ENCODE data around the gene LDB1.

LDB1 gene

GRCh38 chr10:102140913-102141540 is 20.9 kb upstream of the LDB1 start:
- TF ChIP-seq FOXM1 (IDR thresholded peaks at IDR 0.05; ENCODE audit: borderline replicate concordance, low read depth) (no peak), ZBTB7A (IDR thresholded peaks at IDR 0.05; ENCODE audit: low read depth) (no peak), EGR1 (IDR thresholded peaks at IDR 0.05) (no peak), RAD21 (IDR thresholded peaks at IDR 0.05; ENCODE audit: low read depth) (no peak), EP300 (IDR thresholded peaks at IDR 0.05; ENCODE audit: borderline replicate concordance) (no peak), TCF12 (IDR thresholded peaks at IDR 0.05; ENCODE audit: low read depth) (no peak), CEBPB (IDR thresholded peaks at IDR 0.05) (no peak), CREB1 (IDR thresholded peaks at IDR 0.05; ENCODE audit: low read depth) (no peak)
- TF ChIP-seq, protein P1, sequence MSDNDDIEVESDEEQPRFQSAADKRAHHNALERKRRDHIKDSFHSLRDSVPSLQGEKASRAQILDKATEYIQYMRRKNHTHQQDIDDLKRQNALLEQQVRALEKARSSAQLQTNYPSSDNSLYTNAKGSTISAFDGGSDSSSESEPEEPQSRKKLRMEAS (IDR thresholded peaks at IDR 0.05): no peak
- TF ChIP-seq, protein P2, sequence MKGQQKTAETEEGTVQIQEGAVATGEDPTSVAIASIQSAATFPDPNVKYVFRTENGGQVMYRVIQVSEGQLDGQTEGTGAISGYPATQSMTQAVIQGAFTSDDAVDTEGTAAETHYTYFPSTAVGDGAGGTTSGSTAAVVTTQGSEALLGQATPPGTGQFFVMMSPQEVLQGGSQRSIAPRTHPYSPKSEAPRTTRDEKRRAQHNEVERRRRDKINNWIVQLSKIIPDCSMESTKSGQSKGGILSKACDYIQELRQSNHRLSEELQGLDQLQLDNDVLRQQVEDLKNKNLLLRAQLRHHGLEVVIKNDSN (IDR thresholded peaks at IDR 0.05): no peak

DNA sequence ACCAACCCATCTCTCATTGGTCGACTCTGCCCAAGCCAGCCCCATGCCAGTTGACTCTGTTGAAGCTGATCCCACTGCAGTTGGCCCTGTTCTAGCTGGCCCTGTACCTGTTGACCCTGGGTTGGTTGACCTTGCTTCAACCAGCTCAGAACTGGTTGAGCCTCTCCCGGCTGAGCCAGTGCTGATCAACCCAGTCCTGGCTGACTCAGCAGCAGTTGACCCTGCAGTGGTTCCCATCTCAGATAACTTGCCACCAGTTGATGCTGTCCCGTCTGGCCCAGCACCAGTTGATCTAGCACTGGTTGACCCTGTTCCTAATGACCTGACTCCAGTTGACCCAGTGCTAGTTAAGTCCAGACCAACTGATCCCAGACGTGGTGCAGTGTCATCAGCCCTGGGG is 20.1 kb upstream of the LDB1 start:
- no peak for TF ChIP-seq EP300 (IDR thresholded peaks at IDR 0.05; ENCODE audit: borderline replicate concordance)
- TF ChIP-seq, protein P3, sequence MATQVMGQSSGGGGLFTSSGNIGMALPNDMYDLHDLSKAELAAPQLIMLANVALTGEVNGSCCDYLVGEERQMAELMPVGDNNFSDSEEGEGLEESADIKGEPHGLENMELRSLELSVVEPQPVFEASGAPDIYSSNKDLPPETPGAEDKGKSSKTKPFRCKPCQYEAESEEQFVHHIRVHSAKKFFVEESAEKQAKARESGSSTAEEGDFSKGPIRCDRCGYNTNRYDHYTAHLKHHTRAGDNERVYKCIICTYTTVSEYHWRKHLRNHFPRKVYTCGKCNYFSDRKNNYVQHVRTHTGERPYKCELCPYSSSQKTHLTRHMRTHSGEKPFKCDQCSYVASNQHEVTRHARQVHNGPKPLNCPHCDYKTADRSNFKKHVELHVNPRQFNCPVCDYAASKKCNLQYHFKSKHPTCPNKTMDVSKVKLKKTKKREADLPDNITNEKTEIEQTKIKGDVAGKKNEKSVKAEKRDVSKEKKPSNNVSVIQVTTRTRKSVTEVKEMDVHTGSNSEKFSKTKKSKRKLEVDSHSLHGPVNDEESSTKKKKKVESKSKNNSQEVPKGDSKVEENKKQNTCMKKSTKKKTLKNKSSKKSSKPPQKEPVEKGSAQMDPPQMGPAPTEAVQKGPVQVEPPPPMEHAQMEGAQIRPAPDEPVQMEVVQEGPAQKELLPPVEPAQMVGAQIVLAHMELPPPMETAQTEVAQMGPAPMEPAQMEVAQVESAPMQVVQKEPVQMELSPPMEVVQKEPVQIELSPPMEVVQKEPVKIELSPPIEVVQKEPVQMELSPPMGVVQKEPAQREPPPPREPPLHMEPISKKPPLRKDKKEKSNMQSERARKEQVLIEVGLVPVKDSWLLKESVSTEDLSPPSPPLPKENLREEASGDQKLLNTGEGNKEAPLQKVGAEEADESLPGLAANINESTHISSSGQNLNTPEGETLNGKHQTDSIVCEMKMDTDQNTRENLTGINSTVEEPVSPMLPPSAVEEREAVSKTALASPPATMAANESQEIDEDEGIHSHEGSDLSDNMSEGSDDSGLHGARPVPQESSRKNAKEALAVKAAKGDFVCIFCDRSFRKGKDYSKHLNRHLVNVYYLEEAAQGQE (IDR thresholded peaks at IDR 0.05; ENCODE audit: low read depth): no peak
- no peak for TF ChIP-seq EGR1 (IDR thresholded peaks at IDR 0.05)
- TF ChIP-seq NFIC (IDR thresholded peaks at IDR 0.05): no peak
- TF ChIP-seq CEBPB (IDR thresholded peaks at IDR 0.05): no peak
- TF ChIP-seq YY1 (IDR thresholded peaks at IDR 0.05; ENCODE audit: low read depth): no peak
- no peak for TF ChIP-seq RAD21 (IDR thresholded peaks at IDR 0.05; ENCODE audit: low read depth)
- TF ChIP-seq, protein P2 (IDR thresholded peaks at IDR 0.05): no peak
- TF ChIP-seq TEAD4 (IDR thresholded peaks at IDR 0.05): no peak
- no peak for TF ChIP-seq ZBTB7A (IDR thresholded peaks at IDR 0.05; ENCODE audit: low read depth)
- TF ChIP-seq, protein P1 (IDR thresholded peaks at IDR 0.05): no peak
- TF ChIP-seq TCF12 (IDR thresholded peaks at IDR 0.05; ENCODE audit: low read depth): no peak
- no peak for TF ChIP-seq TAF1 (IDR thresholded peaks at IDR 0.05; ENCODE audit: low read depth)
- TF ChIP-seq FOXM1 (IDR thresholded peaks at IDR 0.05; ENCODE audit: borderline replicate concordance, low read depth): no peak
- no peak for TF ChIP-seq CREB1 (IDR thresholded peaks at IDR 0.05; ENCODE audit: low read depth)

GRCh38 chr10:102139281-102140110 is 19.3 kb upstream of the LDB1 start:
- no peak for TF ChIP-seq TCF12 (IDR thresholded peaks at IDR 0.05; ENCODE audit: low read depth)
- no peak for TF ChIP-seq RAD21 (IDR thresholded peaks at IDR 0.05; ENCODE audit: low read depth)
- no peak for TF ChIP-seq ZBTB7A (IDR thresholded peaks at IDR 0.05; ENCODE audit: low read depth)
- TF ChIP-seq, protein P2 (IDR thresholded peaks at IDR 0.05): no peak
- no peak for TF ChIP-seq YY1 (IDR thresholded peaks at IDR 0.05; ENCODE audit: low read depth)
- no peak for TF ChIP-seq CREB1 (IDR thresholded peaks at IDR 0.05; ENCODE audit: low read depth)

GRCh38 chr10:102135956-102136526 is 15.9 kb upstream of the LDB1 start:
- TF ChIP-seq TCF12 (IDR thresholded peaks at IDR 0.05; ENCODE audit: low read depth) (no peak), RAD21 (IDR thresholded peaks at IDR 0.05; ENCODE audit: low read depth) (no peak), FOXM1 (IDR thresholded peaks at IDR 0.05; ENCODE audit: borderline replicate concordance, low read depth) (no peak), TEAD4 (IDR thresholded peaks at IDR 0.05) (no peak), EP300 (IDR thresholded peaks at IDR 0.05; ENCODE audit: borderline replicate concordance) (no peak), TAF1 (IDR thresholded peaks at IDR 0.05; ENCODE audit: low read depth) (no peak), EGR1 (IDR thresholded peaks at IDR 0.05) (no peak), CEBPB (IDR thresholded peaks at IDR 0.05) (no peak), YY1 (IDR thresholded peaks at IDR 0.05; ENCODE audit: low read depth) (no peak), NFIC (IDR thresholded peaks at IDR 0.05) (no peak), ZBTB7A (IDR thresholded peaks at IDR 0.05; ENCODE audit: low read depth) (no peak), CREB1 (IDR thresholded peaks at IDR 0.05; ENCODE audit: low read depth) (no peak)
- TF ChIP-seq, protein P2 (IDR thresholded peaks at IDR 0.05): no peak
- TF ChIP-seq, protein P3 (IDR thresholded peaks at IDR 0.05; ENCODE audit: low read depth): no peak
- TF ChIP-seq, protein P1 (IDR thresholded peaks at IDR 0.05): no peak

Data from Ishikawa (cell line).